Ovary (tissue), 3 donors: ENCODE data around the gene PSMG3.

Experiments used
- EP300 ChIP-seq: sonication (generic); formaldehyde crosslinking; IDR thresholded peaks from one replicate; pipeline ENCODE4 v1.6.1; 2017; ENCODE audit warnings: antibody characterized with exemption
- POLR2A ChIP-seq: fragments of 450-650 bp; IDR thresholded peaks from one replicate; pipeline ENCODE4 v1.6.1; 2017; ENCODE audit warnings: antibody characterized with exemption, mild to moderate bottlenecking, moderate library complexity
- TF ChIP-seq, protein P1 (sequence below), 3 donors: fragments of 450-650 bp in 2 of 3; fragments of 200-600 bp in 1 of 3; IDR thresholded peaks; one replicate each; pipeline versions ENCODE4 v1.5.1 to v1.8.0; 2016 to 2022; ENCODE audit warnings: antibody characterized with exemption in 3 of 3, mild to moderate bottlenecking in 1 of 3
- donor health status: DM: no; HTN: no; CAD: no.

DNA sequence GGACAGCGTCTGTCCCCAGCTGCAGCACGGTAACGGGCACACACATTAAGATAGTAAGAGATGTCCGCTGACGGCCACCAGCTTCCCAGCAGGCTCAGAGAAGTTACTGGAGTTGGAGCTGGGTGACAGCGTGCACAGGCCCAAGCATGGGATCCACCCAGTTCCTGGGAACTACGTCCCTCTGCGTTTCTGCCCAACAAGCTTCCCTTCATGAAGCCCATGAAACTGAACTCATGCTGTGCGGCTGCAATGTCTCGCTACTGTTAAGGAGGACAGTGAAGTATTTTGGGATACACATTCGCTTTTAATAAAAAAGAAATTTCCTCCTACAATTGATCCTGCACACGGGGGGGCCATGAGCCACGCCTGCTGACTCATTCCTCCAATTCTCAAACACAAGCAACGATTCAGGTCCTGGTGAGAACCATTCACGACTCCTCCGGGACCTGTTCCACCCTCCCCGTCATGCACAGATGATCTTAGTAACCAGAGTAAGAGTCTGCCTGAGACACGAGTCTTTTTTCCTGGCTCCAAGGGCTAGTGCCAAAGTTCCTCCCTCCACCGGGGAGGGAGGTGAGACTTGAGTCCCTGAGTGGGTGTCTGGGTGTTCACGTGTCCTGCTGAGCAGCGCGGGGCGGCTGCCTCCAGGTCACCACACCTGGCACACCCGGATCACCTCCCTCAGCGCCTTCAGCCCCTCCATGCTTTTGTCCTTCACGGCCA lies 2.6 kb downstream of the PSMG3 start:
- TF ChIP-seq EP300 (no peak), POLR2A (no peak)
- TF ChIP-seq, protein P1, sequence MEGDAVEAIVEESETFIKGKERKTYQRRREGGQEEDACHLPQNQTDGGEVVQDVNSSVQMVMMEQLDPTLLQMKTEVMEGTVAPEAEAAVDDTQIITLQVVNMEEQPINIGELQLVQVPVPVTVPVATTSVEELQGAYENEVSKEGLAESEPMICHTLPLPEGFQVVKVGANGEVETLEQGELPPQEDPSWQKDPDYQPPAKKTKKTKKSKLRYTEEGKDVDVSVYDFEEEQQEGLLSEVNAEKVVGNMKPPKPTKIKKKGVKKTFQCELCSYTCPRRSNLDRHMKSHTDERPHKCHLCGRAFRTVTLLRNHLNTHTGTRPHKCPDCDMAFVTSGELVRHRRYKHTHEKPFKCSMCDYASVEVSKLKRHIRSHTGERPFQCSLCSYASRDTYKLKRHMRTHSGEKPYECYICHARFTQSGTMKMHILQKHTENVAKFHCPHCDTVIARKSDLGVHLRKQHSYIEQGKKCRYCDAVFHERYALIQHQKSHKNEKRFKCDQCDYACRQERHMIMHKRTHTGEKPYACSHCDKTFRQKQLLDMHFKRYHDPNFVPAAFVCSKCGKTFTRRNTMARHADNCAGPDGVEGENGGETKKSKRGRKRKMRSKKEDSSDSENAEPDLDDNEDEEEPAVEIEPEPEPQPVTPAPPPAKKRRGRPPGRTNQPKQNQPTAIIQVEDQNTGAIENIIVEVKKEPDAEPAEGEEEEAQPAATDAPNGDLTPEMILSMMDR (IDR thresholded peaks at IDR 0.05): no peak
